OCI-M2 (cell line): ENCODE measurements around the gene ATP6V0D1.
"Not testable (repeated sequence)": the region's sequence is repeated elsewhere in the genome, so short reads cannot be mapped to it uniquely, and the experiment has no call there.

Source experiments
- DNase-seq: peaks from one replicate; lab custom pipeline; 2025; ENCODE audit not compliant: unreplicated experiment; lab: John Stamatoyannopoulos, UW

The ATP6V0D1 gene

GRCh38 chr16:67504031-67505021 lies 23.4 kb upstream of the ATP6V0D1 start:
- DNase-seq = no peak

GRCh38 chr16:67499106-67499505 lies 18.1 kb upstream of the ATP6V0D1 start:
- DNase-seq = no peak

GRCh38 chr16:67490335-67491096 lies 9.6 kb upstream of the ATP6V0D1 start:
- no peak for DNase-seq

- no peak for DNase-seq
Measured at GRCh38 chr16:67489401-67490083, 8.6 kb upstream of the ATP6V0D1 start.

GRCh38 chr16:67487561-67487960 lies 6.6 kb upstream of the ATP6V0D1 start:
- not testable (repeated sequence) for DNase-seq

- no peak for DNase-seq
Measured at GRCh38 chr16:67486805-67487204, 5.8 kb upstream of the ATP6V0D1 start.

- DNase-seq = no peak
Measured at GRCh38 chr16:67483731-67484525, 3.0 kb upstream of the ATP6V0D1 start.

GRCh38 chr16:67483150-67483549 lies 2.2 kb upstream of the ATP6V0D1 start, which contains the start of gene AGRP:
Gene AGRP, minus strand, starts transcription at chr16:67483547. Its CDS starts 149 bp downstream, at chr16:67483398.
- DNase-seq = no peak

- DNase-seq = no peak
Measured at GRCh38 chr16:67482233-67482924, 1.4 kb upstream of the ATP6V0D1 start.

- DNase-seq = no peak
Measured at GRCh38 chr16:67481561-67482232, 740 bp upstream of the ATP6V0D1 start.

GRCh38 chr16:67477960-67478554 lies 2.9 kb downstream of the ATP6V0D1 start:
- no peak for DNase-seq

GRCh38 chr16:67474551-67475455 lies 6.2 kb downstream of the ATP6V0D1 start:
- no peak for DNase-seq

GRCh38 chr16:67471758-67472384 lies 9.1 kb downstream of the ATP6V0D1 start:
- no peak for DNase-seq

- DNase-seq = no peak
Measured at GRCh38 chr16:67470359-67470758, 10.6 kb downstream of the ATP6V0D1 start.

GRCh38 chr16:67468731-67469130 lies 12.2 kb downstream of the ATP6V0D1 start:
- DNase-seq = no peak

- no peak for DNase-seq
Measured at GRCh38 chr16:67466581-67466980, 14.4 kb downstream of the ATP6V0D1 start.

- DNase-seq = no peak
Measured at GRCh38 chr16:67464565-67464964, 16.4 kb downstream of the ATP6V0D1 start.
